GM21515 (cell line): ENCODE results near the gene FRAS1.
"Not testable (repeated sequence)": the region's sequence is repeated elsewhere in the genome, so short reads cannot be mapped to it uniquely, and the experiment has no call there.

Experiments used
- ATAC-seq: cut with Tn5 transposase; IDR thresholded peaks from one replicate; pipeline ENCODE4 v1.9.1; 2021; ENCODE audit not compliant: unreplicated experiment

The FRAS1 gene

GRCh38 chr4:78162342-78162741, 105.2 kb downstream of the FRAS1 start:
- no peak for ATAC-seq

- no peak for ATAC-seq
Observed at GRCh38 chr4:78162821-78163220, 105.7 kb downstream of the FRAS1 start.

GRCh38 chr4:78165758-78166157, 108.6 kb downstream of the FRAS1 start:
- no peak for ATAC-seq

- no peak for ATAC-seq
Observed at GRCh38 chr4:78166622-78167021, 109.5 kb downstream of the FRAS1 start.

- ATAC-seq = no peak
Observed at GRCh38 chr4:78167510-78167909, 110.4 kb downstream of the FRAS1 start.

GRCh38 chr4:78168029-78168428, 110.9 kb downstream of the FRAS1 start:
- ATAC-seq = no peak

- no peak for ATAC-seq
Observed at GRCh38 chr4:78169728-78170127, 112.6 kb downstream of the FRAS1 start.

- ATAC-seq = no peak
Observed at GRCh38 chr4:78171482-78171881, 114.4 kb downstream of the FRAS1 start.

GRCh38 chr4:78174891-78175290, 117.8 kb downstream of the FRAS1 start:
- ATAC-seq = no peak

GRCh38 chr4:78179196-78179595, 122.1 kb downstream of the FRAS1 start:
- no peak for ATAC-seq

- not testable (repeated sequence) for ATAC-seq
Observed at GRCh38 chr4:78181681-78182234, 124.6 kb downstream of the FRAS1 start.

- no peak for ATAC-seq
Observed at GRCh38 chr4:78184584-78184983, 127.5 kb downstream of the FRAS1 start.

GRCh38 chr4:78185117-78185516, 128.0 kb downstream of the FRAS1 start:
- no peak for ATAC-seq

- ATAC-seq = no peak
Observed at GRCh38 chr4:78186597-78187543, 129.7 kb downstream of the FRAS1 start.

- ATAC-seq = no peak
Observed at GRCh38 chr4:78190068-78190467, 132.9 kb downstream of the FRAS1 start.

- ATAC-seq = no peak
Observed at GRCh38 chr4:78190595-78190994, 133.5 kb downstream of the FRAS1 start.

GRCh38 chr4:78197947-78198346, 140.8 kb downstream of the FRAS1 start:
- no peak for ATAC-seq

- no peak for ATAC-seq
Observed at GRCh38 chr4:78199984-78200383, 142.9 kb downstream of the FRAS1 start.

GRCh38 chr4:78200949-78201348, 143.8 kb downstream of the FRAS1 start:
- no peak for ATAC-seq

- ATAC-seq = no peak
Observed at GRCh38 chr4:78204176-78204575, 147.1 kb downstream of the FRAS1 start.

- ATAC-seq = no peak
Observed at GRCh38 chr4:78205591-78205990, 148.5 kb downstream of the FRAS1 start.

GRCh38 chr4:78207541-78207940, 150.4 kb downstream of the FRAS1 start:
- ATAC-seq = no peak
